Aorta (tissue), 5 donors: ENCODE data around the gene B3GNT4. TPM values are rescaled to one million over a fixed set of nuclear protein-coding genes. Genes with fewer than 3 reads are reported as not detected.
"Not testable (repeated sequence)": the region's sequence is repeated elsewhere in the genome, so short reads cannot be mapped to it uniquely, and the experiment has no call there.

Experiments
- ATAC-seq: fragments of 200-7000 bp; cut with Tn5 transposase; one replicate; pipeline ENCODE4 v1.9.1; 2022; ENCODE audit warnings: moderate library complexity; ENCODE audit not compliant: low FRiP score
- DNase-seq, 2 donors: peaks; one replicate each; pipeline ENCODE4 v3.0.0-alpha.2; 2020
- H3K27ac ChIP-seq, 2 donors: one replicate each; pipeline ENCODE4 v1.5.1; 2013; ENCODE audit warnings: low read length in 2 of 2, mild to moderate bottlenecking in 2 of 2, moderate library complexity in 2 of 2, control low read depth in 1 of 2, inconsistent platforms in 1 of 2, low read depth in 1 of 2
- H3K27me3 ChIP-seq, 2 donors: one replicate each; pipeline ENCODE4 v1.6.1; 2013; ENCODE audit warnings: control low read depth in 1 of 2, low read length in 1 of 2, mild to moderate bottlenecking in 1 of 2, moderate library complexity in 1 of 2; ENCODE audit not compliant: insufficient read depth in 2 of 2, control insufficient read depth in 1 of 2
- H3K36me3 ChIP-seq, 2 donors: one replicate each; pipeline ENCODE4 v1.6.1; 2013; ENCODE audit warnings: control low read depth in 1 of 2, low read length in 1 of 2, mild to moderate bottlenecking in 1 of 2; ENCODE audit not compliant: insufficient read depth in 2 of 2, control insufficient read depth in 1 of 2
- H3K4me1 ChIP-seq, 2 donors: one replicate each; pipeline ENCODE4 v1.6.1; 2013; ENCODE audit warnings: low read length in 2 of 2, control low read depth in 1 of 2, mild to moderate bottlenecking in 1 of 2, moderate library complexity in 1 of 2; ENCODE audit not compliant: insufficient read depth in 2 of 2, control insufficient read depth in 1 of 2
- H3K4me3 ChIP-seq, 2 donors: one replicate each; pipeline ENCODE4 v1.5.1; 2013; ENCODE audit warnings: low read length in 2 of 2, control low read depth in 1 of 2, mild to moderate bottlenecking in 1 of 2
- H3K9me3 ChIP-seq: one replicate; pipeline ENCODE4 v1.6.1; 2013; ENCODE audit warnings: mild to moderate bottlenecking, low read length; ENCODE audit not compliant: control insufficient read depth
- WGBS, 2 donors: extraction: QIAGEN DNeasy Blood & Tissue Kit; methylation state at CpG; one replicate each; pipeline ENCODE4 v1.1.7; 2013; 5-methylcytosine and 5-hydroxymethylcytosine counted together
- intact Hi-C, 2 donors: fragments of 100-400 bp; cut with DNase I; formaldehyde crosslinking; loops; one replicate each; pipeline versions ENCODE4 v1.14.2 to v1.15.0; 2022
- polyA plus RNA-seq, 2 donors: library from polyadenylated mRNA; stranded (reverse); fragments of 200-250 nt; gene quantifications; one replicate each; pipeline ENCODE4 v1.2.3, GENCODE V29; 2013
- total RNA-seq, 2 donors: library from RNA; stranded (reverse); fragmentation: NEBNext Ultra II Directional; extraction: Animal tissue kit (Norgen Biotek cat#: 25700); gene quantifications; one replicate each; pipeline ENCODE4 v1.2.1, GENCODE V29; 2021
- donor health status: healthy with polysubstance abuse.
- donor health status: Bipolar disorder and iron deficiency.
- donor health status: DM: no; HTN: no; CAD: no.
- donor health status: DM: no; HTN: no; CAD: no.
- donor health status: DM: yes; HTN: yes; CAD: no.

The B3GNT4 gene
- total and polyA plus RNA-seq, 4 donors: 0.38 TPM; not detected in 3

- Histone ChIP-seq H3K27ac (no peak overlapping the region), H3K27me3 (no peaks in the 10 kb centered on the region), H3K36me3 (no peaks in the 10 kb centered on the region), H3K4me3 (no peak overlapping the region), H3K4me1 (no peaks in the 10 kb centered on the region), H3K9me3 (no peaks in the 10 kb centered on the region)
- no peak for DNase-seq
- intact Hi-C loops: no loop called here
- 86 to 93% methylated on average over 10 of the region's 10 CpGs for WGBS, 2 donors
- no peak for ATAC-seq
Measured at GRCh38 chr12:122167356-122167925, 36.1 kb upstream of the B3GNT4 start.

- DNase-seq: no peak
Measured at GRCh38 chr12:122168492-122168891, 35.0 kb upstream of the B3GNT4 start.

GRCh38 chr12:122171399-122171798 lies 32.1 kb upstream of the B3GNT4 start:
- H3K27me3 ChIP-seq: no peaks in the 10 kb centered on the region
- H3K27ac ChIP-seq: no peak overlapping the region
- 87 to 94% methylated on average over 5 of the region's 5 CpGs for WGBS, 2 donors
- ATAC-seq: no peak
- intact Hi-C loops: no loop called here
- no peaks in the 10 kb centered on the region for H3K36me3 ChIP-seq
- H3K4me3 ChIP-seq: no peak overlapping the region
- DNase-seq: no peak
- H3K4me1 ChIP-seq: no peaks in the 10 kb centered on the region
- no peaks in the 10 kb centered on the region for H3K9me3 ChIP-seq

More at GRCh38 chr12:122168492-122168891, 35.0 kb upstream of the B3GNT4 start:
- no peaks in the 10 kb centered on the region for H3K36me3 ChIP-seq
- no peaks in the 10 kb centered on the region for H3K9me3 ChIP-seq
- WGBS, 2 donors: 88 to 90% methylated on average over 3 of the region's 3 CpGs
- H3K27ac ChIP-seq: no peak overlapping the region
- no peaks in the 10 kb centered on the region for H3K27me3 ChIP-seq
- intact Hi-C loops: no loop called here
- no peak overlapping the region for H3K4me3 ChIP-seq
- no peak for ATAC-seq
- H3K4me1 ChIP-seq: no peaks in the 10 kb centered on the region

GRCh38 chr12:122172262-122172939 lies 31.1 kb upstream of the B3GNT4 start:
- intact Hi-C loops: no loop called here
- 61 to 67% methylated on average over 17 of the region's 17 CpGs for WGBS, 2 donors
- H3K27me3 ChIP-seq: no peaks in the 10 kb centered on the region
- DNase-seq (no peak), ATAC-seq (no peak)
- H3K27ac ChIP-seq: no peak overlapping the region
- no peak overlapping the region for H3K4me3 ChIP-seq
- no peaks in the 10 kb centered on the region for H3K4me1 ChIP-seq
- H3K36me3 ChIP-seq: no peaks in the 10 kb centered on the region
- H3K9me3 ChIP-seq: no peaks in the 10 kb centered on the region

- no peaks in the 10 kb centered on the region for H3K4me1 ChIP-seq
- H3K9me3 ChIP-seq: no peaks in the 10 kb centered on the region
- H3K27ac ChIP-seq: no peak within 1 kb of the TSS
- WGBS, 2 donors: 90 to 91% methylated on average over 17 of the region's 17 CpGs
- no peak for DNase-seq
- no peaks in the 10 kb centered on the region for H3K27me3 ChIP-seq
- H3K4me3 ChIP-seq: no peak within 1 kb of the TSS
- no peaks in the 10 kb centered on the region for H3K36me3 ChIP-seq
- ATAC-seq: peak; percentile 46
- intact Hi-C loops: no loop called here
Measured at GRCh38 chr12:122174155-122174845, 29.2 kb upstream of the B3GNT4 start, which contains the start of gene IL31. Gene IL31 (minus strand): TSS chr12:122174221. CDS start chr12:122174172, 49 bp downstream.

- not testable (repeated sequence) for ATAC-seq
Measured at GRCh38 chr12:122176473-122176872, 27.0 kb upstream of the B3GNT4 start.

GRCh38 chr12:122182887-122183587 lies 20.5 kb upstream of the B3GNT4 start, which contains the start of gene LRRC43:
Gene LRRC43 (plus strand): TSS chr12:122183123. CDS start chr12:122183145, 22 bp downstream.
- WGBS, 2 donors: 2 to 3% methylated on average over 58 to 63 of the region's 63 CpGs
- H3K4me1 ChIP-seq: no peaks in the 10 kb centered on the region
- H3K4me3 ChIP-seq: peak within 1 kb of the TSS; percentile 14 to 30
- H3K36me3 ChIP-seq: no peaks in the 10 kb centered on the region
- no peak within 1 kb of the TSS for H3K27ac ChIP-seq
- intact Hi-C loops: no loop called here
- ATAC-seq (peak; percentile 53), DNase-seq (peak in 1 of 2 donors; percentile 82)
- no peaks in the 10 kb centered on the region for H3K27me3 ChIP-seq
- H3K9me3 ChIP-seq: no peaks in the 10 kb centered on the region

More at GRCh38 chr12:122176473-122176872, 27.0 kb upstream of the B3GNT4 start:
- 91 to 94% methylated on average over 4 of the region's 4 CpGs for WGBS, 2 donors
- H3K4me3 ChIP-seq, DNase-seq, H3K27me3 ChIP-seq, intact Hi-C loops, H3K4me1 ChIP-seq, H3K27ac ChIP-seq, H3K36me3 ChIP-seq, H3K9me3 ChIP-seq: not testable (repeated sequence)

- peak overlapping the region in 1 of 2 donors; percentile 30 for H3K4me3 ChIP-seq
- no peak for DNase-seq
- intact Hi-C loops: no loop called here
- H3K27ac ChIP-seq: no peak overlapping the region
- no peaks in the 10 kb centered on the region for H3K4me1 ChIP-seq
- H3K9me3 ChIP-seq: no peaks in the 10 kb centered on the region
- H3K27me3 ChIP-seq: no peaks in the 10 kb centered on the region
- peak; percentile 42 for ATAC-seq
- WGBS, 2 donors: 79 to 83% methylated on average over 10 of the region's 10 CpGs
- H3K36me3 ChIP-seq: no peaks in the 10 kb centered on the region
Measured at GRCh38 chr12:122183588-122183940, 19.9 kb upstream of the B3GNT4 start.
